NB4 (cell line): ENCODE measurements around the gene ILF3.

Source experiments
- DNase-seq: peaks from one replicate; pipeline ENCODE4 v3.0.0; 2010; ENCODE audit warnings: low read depth
- H3K4me3 ChIP-seq: one replicate; pipeline ENCODE4 v1.5.1; 2011; ENCODE audit warnings: mild to moderate bottlenecking, low read depth, low read length, moderate library complexity
- MAX ChIP-seq: IDR thresholded peaks from 2 replicates; pipeline ENCODE4 v1.6.1; 2011; ENCODE audit warnings: low read depth, low read length
- MYC ChIP-seq: IDR thresholded peaks from 2 replicates; pipeline ENCODE4 v1.6.1; 2011; ENCODE audit warnings: low read depth, low read length
- POLR2A ChIP-seq: IDR thresholded peaks from 2 replicates; pipeline ENCODE4 v1.6.1; 2011; ENCODE audit warnings: mild to moderate bottlenecking; ENCODE audit not compliant: insufficient read length; ENCODE audit errors: extremely low read depth
- TF ChIP-seq, protein P1 (sequence below): IDR thresholded peaks from one replicate; pipeline ENCODE4 v1.5.1; 2012; ENCODE audit warnings: low read depth, low read length

Gene ILF3

GRCh38 chr19:10724573-10725071, 70.5 kb downstream of the ILF3 start:
- DNase-seq, result no peak
- TF ChIP-seq MAX, result no peak
- TF ChIP-seq POLR2A, result no peak
- TF ChIP-seq MYC, result no peak
- TF ChIP-seq, protein P1, sequence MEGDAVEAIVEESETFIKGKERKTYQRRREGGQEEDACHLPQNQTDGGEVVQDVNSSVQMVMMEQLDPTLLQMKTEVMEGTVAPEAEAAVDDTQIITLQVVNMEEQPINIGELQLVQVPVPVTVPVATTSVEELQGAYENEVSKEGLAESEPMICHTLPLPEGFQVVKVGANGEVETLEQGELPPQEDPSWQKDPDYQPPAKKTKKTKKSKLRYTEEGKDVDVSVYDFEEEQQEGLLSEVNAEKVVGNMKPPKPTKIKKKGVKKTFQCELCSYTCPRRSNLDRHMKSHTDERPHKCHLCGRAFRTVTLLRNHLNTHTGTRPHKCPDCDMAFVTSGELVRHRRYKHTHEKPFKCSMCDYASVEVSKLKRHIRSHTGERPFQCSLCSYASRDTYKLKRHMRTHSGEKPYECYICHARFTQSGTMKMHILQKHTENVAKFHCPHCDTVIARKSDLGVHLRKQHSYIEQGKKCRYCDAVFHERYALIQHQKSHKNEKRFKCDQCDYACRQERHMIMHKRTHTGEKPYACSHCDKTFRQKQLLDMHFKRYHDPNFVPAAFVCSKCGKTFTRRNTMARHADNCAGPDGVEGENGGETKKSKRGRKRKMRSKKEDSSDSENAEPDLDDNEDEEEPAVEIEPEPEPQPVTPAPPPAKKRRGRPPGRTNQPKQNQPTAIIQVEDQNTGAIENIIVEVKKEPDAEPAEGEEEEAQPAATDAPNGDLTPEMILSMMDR, result no peak
- no peak overlapping the region for H3K4me3 ChIP-seq

GRCh38 chr19:10725415-10725814, 71.3 kb downstream of the ILF3 start:
- no peak for TF ChIP-seq POLR2A
- no peak for TF ChIP-seq MAX
- no peak for TF ChIP-seq MYC
- TF ChIP-seq, protein P1, result no peak
- no peak overlapping the region for H3K4me3 ChIP-seq
- DNase-seq, result no peak

DNA sequence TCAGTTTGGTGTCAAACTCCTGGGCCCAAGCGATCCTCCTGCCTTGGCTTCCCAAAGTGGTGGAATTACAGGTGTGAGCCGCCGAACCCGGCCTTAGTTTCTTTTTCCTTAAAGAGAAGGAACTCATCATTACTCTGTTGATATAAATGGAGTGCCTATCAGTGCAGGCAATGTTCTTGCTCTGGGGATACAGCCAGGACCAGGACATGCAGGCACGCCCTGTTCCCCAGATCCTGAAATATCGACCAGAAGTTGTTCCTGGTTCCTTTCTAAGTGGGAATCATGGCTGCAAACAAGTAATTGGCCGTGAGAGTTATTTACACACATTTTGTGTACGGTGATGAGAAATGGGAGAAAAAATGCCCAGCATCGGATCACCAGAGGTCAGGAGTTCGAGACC, 72.1 kb downstream of the ILF3 start:
- no peak for DNase-seq
- no peak for TF ChIP-seq MAX
- TF ChIP-seq MYC, result no peak
- no peak for TF ChIP-seq POLR2A
- TF ChIP-seq, protein P1, result no peak
- no peak overlapping the region for H3K4me3 ChIP-seq

DNA sequence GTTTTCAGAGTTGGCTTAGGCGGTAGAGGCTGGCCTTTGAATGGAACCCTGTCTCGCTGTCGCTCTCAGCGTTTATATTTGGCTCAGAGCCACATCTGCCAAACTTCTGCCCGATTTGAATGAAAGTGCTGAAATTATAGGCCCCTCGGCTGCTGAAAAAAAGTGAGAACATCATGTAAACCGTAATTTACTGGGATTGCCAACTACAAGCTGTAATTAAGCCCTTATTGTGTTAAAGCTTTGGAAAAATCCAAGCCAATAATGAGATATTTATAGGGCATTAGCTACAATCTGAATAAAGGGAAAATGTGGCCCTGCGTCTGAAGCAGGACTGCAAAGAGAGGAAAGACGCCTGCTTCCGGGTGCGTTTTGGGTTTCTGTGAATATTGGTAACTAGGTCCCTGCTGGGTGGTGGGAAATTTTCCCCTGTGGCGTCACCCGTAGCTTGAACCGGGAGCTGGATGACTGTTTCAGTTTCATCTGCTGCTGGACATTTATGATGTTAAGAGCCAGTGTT, 73.6 kb downstream of the ILF3 start:
- H3K4me3 ChIP-seq, result no peak overlapping the region
- TF ChIP-seq MAX, result no peak
- no peak for TF ChIP-seq MYC
- TF ChIP-seq, protein P1, result no peak
- TF ChIP-seq POLR2A, result no peak
- no peak for DNase-seq

GRCh38 chr19:10729411-10729810, 75.3 kb downstream of the ILF3 start:
- TF ChIP-seq MYC (no peak), MAX (no peak), POLR2A (no peak)
- TF ChIP-seq, protein P1, result no peak
- DNase-seq, result no peak
- H3K4me3 ChIP-seq, result no peak overlapping the region
